Smooth muscle cell (in vitro differentiated cells): ENCODE data around the gene WWOX. TPM values are rescaled to one million over a fixed set of nuclear protein-coding genes. Genes with fewer than 3 reads are reported as not detected.

ENCODE experiments used
- DNase-seq: peaks from one replicate; lab custom pipeline; 2025; ENCODE audit not compliant: unreplicated experiment; lab: John Stamatoyannopoulos, UW
- H2AFZ ChIP-seq: fragments of 200-600 bp; sonication (generic); 2 replicates; pipeline ENCODE4 v1.6.0; 2016; ENCODE audit warnings: antibody characterized with exemption, low read depth, mild to moderate bottlenecking
- H3F3A ChIP-seq: fragments of 200-600 bp; sonication (generic); 2 replicates; pipeline ENCODE4 v1.6.0; 2017; ENCODE audit warnings: antibody characterized with exemption, low read depth
- H3K27ac ChIP-seq: fragments of 200-600 bp; sonication (generic); 2 replicates; pipeline ENCODE4 v1.5.1; 2016; ENCODE audit warnings: low read depth, mild to moderate bottlenecking
- H3K27me3 ChIP-seq: fragments of 200-600 bp; sonication (generic); 2 replicates; pipeline ENCODE4 v1.6.1; 2016; ENCODE audit warnings: low read depth, mild to moderate bottlenecking
- H3K36me3 ChIP-seq: fragments of 200-600 bp; sonication (generic); 2 replicates; pipeline ENCODE4 v1.5.1; 2016; ENCODE audit warnings: low read depth
- H3K4me1 ChIP-seq: fragments of 200-600 bp; sonication (generic); 2 replicates; pipeline ENCODE4 v1.5.1; 2016; ENCODE audit warnings: low read depth
- H3K4me2 ChIP-seq: fragments of 200-600 bp; sonication (generic); 2 replicates; pipeline ENCODE4 v1.6.0; 2016; ENCODE audit warnings: mild to moderate bottlenecking
- H3K4me3 ChIP-seq: fragments of 200-600 bp; sonication (generic); 2 replicates; pipeline ENCODE4 v1.5.1; 2016; ENCODE audit warnings: mild to moderate bottlenecking
- H3K79me2 ChIP-seq: fragments of 200-600 bp; sonication (generic); 2 replicates; pipeline ENCODE4 v1.6.0; 2016; ENCODE audit warnings: low read depth, mild to moderate bottlenecking
- H3K9ac ChIP-seq: fragments of 200-600 bp; sonication (generic); 2 replicates; pipeline ENCODE4 v1.6.0; 2016; ENCODE audit warnings: low read depth
- H3K9me3 ChIP-seq: fragments of 200-600 bp; sonication (generic); replicated peaks from 2 replicates; pipeline ENCODE4 v1.5.1; 2016; ENCODE audit warnings: low read depth
- H4K20me1 ChIP-seq: fragments of 200-600 bp; sonication (generic); 2 replicates; pipeline ENCODE4 v1.6.0; 2016; ENCODE audit warnings: low read depth
- WGBS: methylation state at CpG from one replicate; pipeline ENCODE4 v1.1.7; 2016; ENCODE audit warnings: low lambda C conversion rate; 5-methylcytosine and 5-hydroxymethylcytosine counted together
- polyA plus RNA-seq: library from polyadenylated mRNA; unstranded; fragments of >200 nt; fragmentation: Nextera tagmentation; extraction: Ambion mirVana; gene quantifications from 2 replicates; pipeline ENCODE4 v1.2.1, GENCODE V29; 2016
- total RNA-seq: library from RNA; depleted of rRNA; stranded (reverse); fragments of >200 nt; gene quantifications from 2 replicates; pipeline ENCODE4 v1.2.3, GENCODE V29; 2014
- TF ChIP-seq, protein P1 (sequence below): fragments of 200-600 bp; sonication (generic); IDR thresholded peaks from 2 replicates; pipeline ENCODE4 v1.5.1; 2017; ENCODE audit warnings: borderline replicate concordance, mild to moderate bottlenecking, antibody characterized with exemption; ENCODE audit not compliant: insufficient read depth, poor library complexity, severe bottlenecking

WWOX gene
- total and polyA plus RNA-seq, 2 experiments from 2014 or later: 7.5 to 14.0 TPM

DNA sequence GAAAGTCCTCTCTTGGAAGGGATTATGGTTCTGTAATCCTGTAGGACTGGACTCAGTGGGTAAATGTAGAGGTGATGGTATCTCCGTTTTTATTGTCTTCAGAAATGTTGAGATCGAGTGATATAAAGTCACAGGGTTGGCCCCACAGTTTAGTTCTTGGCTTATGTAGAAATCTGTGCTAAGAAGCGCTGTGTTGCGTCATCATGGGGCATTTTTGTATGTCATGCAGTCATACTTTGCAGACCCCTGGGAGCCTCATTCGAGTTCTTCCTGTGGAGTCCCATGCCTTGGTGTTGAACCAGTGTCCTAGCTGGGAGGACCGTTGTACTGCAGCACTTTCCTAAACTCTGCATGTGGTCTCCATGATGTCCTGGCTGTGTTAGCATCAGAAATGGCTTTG, 881.4 kb downstream of the WWOX start:
- Histone ChIP-seq H3K9me3 (no peaks in the 10 kb centered on the region), H3K4me1 (no peaks in the 10 kb centered on the region), H3K27me3 (peaks cover 64% of the 10 kb centered on the region), H2AFZ (no peak overlapping the region), H3F3A (no peaks in the 10 kb centered on the region), H4K20me1 (no peaks in the 10 kb centered on the region), H3K36me3 (no peaks in the 10 kb centered on the region), H3K9ac (no peak overlapping the region), H3K79me2 (no peaks in the 10 kb centered on the region), H3K4me2 (no peak overlapping the region), H3K4me3 (no peak overlapping the region), H3K27ac (no peak overlapping the region)
- no peak for DNase-seq
- 89% methylated on average over 6 of the region's 6 CpGs for WGBS
- TF ChIP-seq, protein P1, sequence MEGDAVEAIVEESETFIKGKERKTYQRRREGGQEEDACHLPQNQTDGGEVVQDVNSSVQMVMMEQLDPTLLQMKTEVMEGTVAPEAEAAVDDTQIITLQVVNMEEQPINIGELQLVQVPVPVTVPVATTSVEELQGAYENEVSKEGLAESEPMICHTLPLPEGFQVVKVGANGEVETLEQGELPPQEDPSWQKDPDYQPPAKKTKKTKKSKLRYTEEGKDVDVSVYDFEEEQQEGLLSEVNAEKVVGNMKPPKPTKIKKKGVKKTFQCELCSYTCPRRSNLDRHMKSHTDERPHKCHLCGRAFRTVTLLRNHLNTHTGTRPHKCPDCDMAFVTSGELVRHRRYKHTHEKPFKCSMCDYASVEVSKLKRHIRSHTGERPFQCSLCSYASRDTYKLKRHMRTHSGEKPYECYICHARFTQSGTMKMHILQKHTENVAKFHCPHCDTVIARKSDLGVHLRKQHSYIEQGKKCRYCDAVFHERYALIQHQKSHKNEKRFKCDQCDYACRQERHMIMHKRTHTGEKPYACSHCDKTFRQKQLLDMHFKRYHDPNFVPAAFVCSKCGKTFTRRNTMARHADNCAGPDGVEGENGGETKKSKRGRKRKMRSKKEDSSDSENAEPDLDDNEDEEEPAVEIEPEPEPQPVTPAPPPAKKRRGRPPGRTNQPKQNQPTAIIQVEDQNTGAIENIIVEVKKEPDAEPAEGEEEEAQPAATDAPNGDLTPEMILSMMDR: no peak

DNA sequence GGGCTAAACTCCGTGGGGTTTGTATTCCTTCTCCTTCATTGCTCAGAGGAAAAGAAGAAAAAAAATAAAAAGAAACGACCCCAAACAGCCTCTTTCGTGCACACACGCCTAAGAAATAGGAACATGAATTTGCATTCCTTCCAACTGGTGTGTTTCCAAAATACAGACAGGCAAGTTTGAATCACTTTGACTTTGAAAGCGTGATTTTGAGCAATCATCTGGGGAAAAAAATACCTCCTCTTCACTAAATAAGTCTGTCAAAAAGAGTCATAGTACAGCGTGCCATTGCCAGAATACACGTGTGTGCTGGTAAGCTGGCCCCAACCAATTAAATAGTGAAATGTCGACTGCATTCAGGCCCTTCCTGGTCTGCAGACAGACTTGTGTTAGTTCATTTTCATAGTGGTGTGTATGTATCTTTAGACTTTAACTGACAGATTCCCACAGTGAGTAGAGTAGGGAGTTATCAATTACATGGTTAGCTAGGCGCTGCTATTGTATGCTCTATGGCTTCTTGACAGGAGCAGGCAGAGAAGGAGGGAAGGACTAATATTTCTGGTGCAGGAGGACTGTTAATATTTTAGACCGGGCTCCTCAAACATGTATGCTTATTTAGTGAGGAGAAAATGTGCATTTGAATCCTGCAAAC, 882.8 kb downstream of the WWOX start:
- TF ChIP-seq, protein P1: no peak
- H3K9me3 ChIP-seq: no peaks in the 10 kb centered on the region
- 88% methylated on average over 10 of the region's 10 CpGs for WGBS
- DNase-seq: no peak
- H2AFZ ChIP-seq: no peak overlapping the region
- H3K36me3 ChIP-seq: no peaks in the 10 kb centered on the region
- H3K4me1 ChIP-seq: no peaks in the 10 kb centered on the region
- H3K9ac ChIP-seq: no peak overlapping the region
- no peak overlapping the region for H3K4me3 ChIP-seq
- H3K79me2 ChIP-seq: no peaks in the 10 kb centered on the region
- peaks cover 4% of the 10 kb centered on the region for H3F3A ChIP-seq
- no peaks in the 10 kb centered on the region for H4K20me1 ChIP-seq
- no peak overlapping the region for H3K4me2 ChIP-seq
- peaks cover 56% of the 10 kb centered on the region for H3K27me3 ChIP-seq
- no peak overlapping the region for H3K27ac ChIP-seq

DNA sequence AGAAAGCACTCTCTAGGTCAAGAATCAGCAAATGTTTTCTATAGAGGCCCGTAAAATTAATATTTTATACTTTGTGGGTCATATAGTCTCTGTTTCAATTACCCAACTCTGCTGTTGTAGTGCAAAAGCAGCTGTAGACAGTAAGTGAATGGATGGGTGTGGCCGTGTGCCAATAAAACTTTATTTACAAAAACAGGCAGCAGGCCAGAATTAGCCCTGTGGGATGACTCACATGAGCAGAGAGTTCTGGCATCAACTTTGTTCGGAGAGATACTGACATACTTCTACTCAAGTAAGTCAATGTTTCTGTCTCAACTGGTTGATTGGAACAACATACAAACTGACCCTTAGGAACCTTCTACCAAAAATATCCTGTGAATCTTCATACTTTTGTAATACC, 884.9 kb downstream of the WWOX start:
- Histone ChIP-seq H3K9me3 (no peaks in the 10 kb centered on the region), H3K36me3 (no peaks in the 10 kb centered on the region), H3K4me2 (no peak overlapping the region)

More for the DNA sequence above, 884.9 kb downstream of the WWOX start:
- 60% methylated on average over 3 of the region's 3 CpGs for WGBS
- H3K4me1 ChIP-seq: no peaks in the 10 kb centered on the region
- H3K4me3 ChIP-seq: no peak overlapping the region
- H2AFZ ChIP-seq: no peak overlapping the region
- TF ChIP-seq, protein P1: no peak
- no peak overlapping the region for H3K27ac ChIP-seq
- H4K20me1 ChIP-seq: no peaks in the 10 kb centered on the region
- H3K27me3 ChIP-seq: peaks cover 51% of the 10 kb centered on the region
- no peaks in the 10 kb centered on the region for H3K79me2 ChIP-seq
- no peak overlapping the region for H3K9ac ChIP-seq
- DNase-seq: no peak
- peaks cover 4% of the 10 kb centered on the region for H3F3A ChIP-seq
